RPMI7951 (cell line): ENCODE measurements around the gene PDZD2. TPM values are rescaled to one million over a fixed set of nuclear protein-coding genes. Genes with fewer than 3 reads are reported as not detected.
"Not testable (repeated sequence)": the region's sequence is repeated elsewhere in the genome, so short reads cannot be mapped to it uniquely, and the experiment has no call there.

Experiments used
- DNase-seq: peaks from one replicate; pipeline ENCODE4 v3.0.0-alpha.2; 2012; ENCODE audit warnings: low read depth
- total RNA-seq: library from RNA; depleted of rRNA; stranded (reverse); fragments of >200 nt; shearing (Covaris generic); gene quantifications from 2 replicates; pipeline ENCODE4 v1.2.3, GENCODE V29; 2014

The PDZD2 gene
- total RNA-seq, 1 experiment from 2014 or later = under 0.01 TPM

DNA sequence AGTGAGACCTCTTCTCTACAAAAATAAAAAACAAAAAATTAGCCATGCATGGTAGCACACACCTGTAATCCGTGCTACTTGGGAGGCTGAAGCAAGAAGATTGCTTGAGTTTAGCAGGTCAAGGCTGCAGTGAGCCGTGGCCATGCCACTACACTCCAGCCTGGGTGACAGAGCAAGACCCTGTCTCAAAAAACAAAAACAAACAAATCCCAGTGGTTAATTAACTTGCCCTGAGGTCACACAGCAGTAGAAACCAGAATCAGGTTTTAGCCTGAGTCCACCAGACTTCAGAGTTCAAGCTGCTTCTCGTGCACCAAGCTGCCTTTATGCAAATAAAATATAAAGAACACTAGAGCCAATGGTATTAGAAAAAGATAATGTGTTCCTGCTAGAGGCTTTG lies 365.5 kb downstream of the PDZD2 start:
- DNase-seq = no peak

DNA sequence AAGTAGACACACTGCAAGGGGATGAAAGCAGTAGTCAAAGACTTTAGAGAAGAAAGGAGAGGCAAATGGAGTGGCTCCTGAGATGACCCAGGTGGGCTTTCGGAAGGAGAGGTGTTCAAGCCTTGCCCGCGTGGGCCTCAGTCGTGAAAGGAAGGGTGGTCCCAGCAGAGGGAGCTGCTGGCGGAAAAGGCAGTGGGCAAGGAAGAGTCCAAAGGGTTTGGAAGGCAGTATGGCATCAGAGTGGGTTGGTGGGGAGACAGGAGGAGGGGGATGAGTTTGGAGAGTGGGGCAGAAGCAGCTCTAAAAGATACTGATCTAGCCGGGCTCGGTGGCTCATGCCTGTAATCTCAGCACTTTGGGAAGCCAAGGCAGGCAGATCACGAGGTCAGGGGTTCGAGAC lies 369.8 kb downstream of the PDZD2 start:
- DNase-seq = no peak

DNA sequence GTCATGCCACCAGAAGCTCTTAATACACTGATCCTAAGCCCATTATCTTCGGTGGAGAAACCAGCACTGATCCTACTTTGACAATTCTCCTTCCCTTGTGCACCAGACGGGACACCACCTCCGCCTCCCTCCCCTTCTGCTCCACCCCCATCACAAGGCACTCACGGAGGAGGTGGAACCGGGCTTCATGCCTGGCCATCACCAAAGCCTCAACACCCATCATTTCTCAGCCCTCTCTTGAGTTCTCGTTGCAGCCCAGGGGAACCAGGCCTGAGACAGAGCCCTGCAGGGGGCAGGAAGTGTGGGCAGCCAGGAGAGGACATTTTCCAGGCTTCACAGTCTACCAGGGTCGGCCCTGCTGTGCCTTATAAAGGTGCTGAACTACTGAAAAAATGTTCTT lies 374.7 kb downstream of the PDZD2 start:
- DNase-seq = no peak

DNA sequence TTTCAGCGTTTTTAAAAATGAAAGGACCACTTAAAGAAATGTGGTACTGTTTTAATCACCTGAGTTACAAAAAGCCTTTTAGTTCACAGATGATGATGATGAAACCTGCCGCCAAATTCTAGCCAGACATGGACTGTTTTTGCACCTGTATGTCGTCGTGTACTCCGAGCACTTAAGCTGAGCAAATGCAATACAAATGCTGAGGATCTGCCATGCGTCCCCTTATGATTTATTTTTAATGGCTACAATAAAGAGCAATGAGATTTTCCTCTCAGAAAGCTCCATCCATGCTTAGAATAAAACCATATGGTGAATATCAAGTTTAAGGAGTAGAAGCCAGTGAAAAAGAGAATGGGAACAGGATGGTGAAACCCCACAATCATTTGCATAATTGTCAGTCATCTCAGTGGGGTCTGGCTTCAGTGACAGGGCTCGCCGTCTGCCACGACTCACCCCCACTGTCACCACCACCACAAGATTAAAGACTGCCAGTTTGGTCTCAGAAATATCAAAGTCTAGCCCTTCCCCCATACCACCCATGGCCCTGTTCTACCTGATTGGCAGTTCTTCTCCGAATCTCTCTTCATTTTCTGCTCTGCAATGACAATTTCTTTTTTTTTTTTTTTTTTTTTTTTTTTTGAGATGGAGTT lies 375.3 kb downstream of the PDZD2 start:
- no peak for DNase-seq

DNA sequence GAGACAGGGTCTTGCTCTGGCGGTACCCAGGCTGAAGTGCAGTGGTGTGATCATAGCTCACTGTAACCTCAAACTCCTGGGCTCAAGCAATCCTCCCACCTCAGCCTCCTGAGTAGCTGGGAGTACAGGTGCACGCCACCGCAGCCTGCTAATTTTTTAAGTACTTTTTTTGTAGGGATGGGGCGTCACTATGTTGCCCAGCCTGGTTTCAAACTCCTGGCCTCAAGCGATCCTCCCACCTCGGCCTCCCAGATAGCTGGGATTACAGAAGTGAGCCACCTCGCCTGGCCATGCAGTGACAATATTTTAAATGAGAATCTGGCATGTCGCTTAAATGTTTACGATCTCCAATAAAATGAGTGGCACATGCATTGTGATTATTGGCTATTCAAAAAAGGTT lies 376.3 kb downstream of the PDZD2 start:
- not testable (repeated sequence) for DNase-seq

DNA sequence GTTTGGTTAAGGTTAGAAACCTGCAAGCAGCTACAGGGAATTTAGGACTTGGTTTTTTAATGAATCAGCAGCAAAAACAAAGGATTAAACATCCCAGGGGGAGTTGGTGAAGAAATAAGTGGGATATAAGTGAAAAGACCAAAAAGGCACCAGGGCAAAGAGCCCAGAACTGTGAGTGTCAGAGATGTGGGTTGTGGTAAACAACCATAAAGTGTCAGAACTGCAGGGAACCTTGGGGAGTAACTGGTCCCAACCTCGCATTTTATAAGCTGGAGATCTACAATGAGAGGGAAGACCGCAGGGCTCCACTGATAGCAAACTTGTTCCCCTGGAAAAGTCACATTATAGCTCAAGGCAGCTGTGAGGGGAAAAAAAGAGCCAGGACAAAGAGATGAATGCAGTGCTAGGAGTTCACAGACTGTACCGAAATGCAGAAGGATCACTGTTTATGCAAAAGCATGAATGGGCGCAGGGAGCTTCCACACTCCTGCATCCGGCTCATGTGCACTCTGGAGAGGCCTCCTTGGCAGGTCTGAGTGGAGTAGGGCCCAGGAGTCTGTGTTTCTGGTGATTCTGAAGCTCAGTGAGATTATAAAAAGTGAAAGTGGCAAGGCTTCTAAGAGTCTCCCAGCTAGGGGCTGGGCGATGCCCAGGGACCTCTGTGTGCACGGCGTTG lies 378.9 kb downstream of the PDZD2 start:
- no peak for DNase-seq

DNA sequence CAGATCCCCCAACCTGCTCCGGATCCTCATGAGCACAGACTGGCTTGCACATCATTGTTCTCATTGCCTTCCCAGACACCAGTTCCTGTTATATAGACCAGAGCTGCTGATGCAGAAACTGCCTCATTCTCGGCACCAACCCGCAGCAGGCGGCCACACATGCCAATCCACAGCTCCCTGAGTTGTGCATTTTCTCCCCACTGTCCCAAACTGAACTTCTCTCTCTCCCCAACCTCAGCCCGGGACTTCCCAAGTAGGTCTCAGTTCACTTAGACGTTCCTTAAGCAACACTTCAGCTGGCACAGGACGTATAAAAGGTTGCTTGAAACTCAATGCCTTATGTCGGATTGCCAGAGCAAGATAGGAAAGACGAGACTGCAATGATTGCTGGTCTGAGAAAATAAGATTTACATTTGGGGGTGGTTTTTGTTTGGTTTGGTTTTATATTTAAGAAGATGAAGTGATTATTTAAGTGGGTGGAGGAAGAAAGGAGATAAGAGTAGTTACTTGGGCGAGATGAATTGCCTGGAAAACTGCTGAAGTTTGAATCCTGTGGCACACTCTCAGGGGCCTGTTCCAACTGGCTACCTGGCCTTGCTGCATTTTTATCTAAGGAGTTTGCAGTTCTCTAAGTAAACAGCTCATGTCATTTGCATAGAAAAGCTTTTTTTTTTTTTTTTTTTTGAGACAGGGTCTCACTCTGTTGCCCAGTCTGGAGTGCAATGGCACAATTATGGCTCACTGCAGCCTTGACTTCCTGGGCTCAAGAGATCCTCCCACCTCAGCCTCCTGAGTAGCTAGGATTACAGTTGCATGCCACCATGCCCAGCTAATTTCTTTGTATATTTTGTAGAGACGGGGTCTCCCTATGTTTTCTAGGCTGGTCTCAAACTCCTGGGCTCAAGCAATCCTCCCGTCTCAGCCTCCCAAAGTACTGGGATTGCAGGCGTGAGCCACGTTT lies 379.8 kb downstream of the PDZD2 start:
- DNase-seq = no peak

DNA sequence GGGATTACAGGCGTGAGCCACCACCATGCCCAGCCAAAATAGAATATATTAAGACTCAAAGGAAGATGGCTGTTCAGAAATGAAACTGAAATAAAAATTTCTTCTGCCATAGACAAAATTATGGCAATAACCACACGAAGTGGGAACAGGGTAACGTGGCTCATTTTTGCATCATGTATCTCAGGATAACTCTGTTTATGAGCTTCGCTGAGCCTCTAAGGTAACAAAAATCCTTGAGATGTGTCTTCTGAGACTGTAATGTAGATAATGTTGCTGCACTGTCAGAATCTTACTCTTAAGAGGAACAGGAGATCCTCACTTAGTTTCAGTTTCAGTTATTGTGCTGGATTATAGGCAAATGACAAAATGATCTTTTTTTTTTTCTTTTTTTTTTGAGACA lies 381.3 kb downstream of the PDZD2 start:
- no peak for DNase-seq

DNA sequence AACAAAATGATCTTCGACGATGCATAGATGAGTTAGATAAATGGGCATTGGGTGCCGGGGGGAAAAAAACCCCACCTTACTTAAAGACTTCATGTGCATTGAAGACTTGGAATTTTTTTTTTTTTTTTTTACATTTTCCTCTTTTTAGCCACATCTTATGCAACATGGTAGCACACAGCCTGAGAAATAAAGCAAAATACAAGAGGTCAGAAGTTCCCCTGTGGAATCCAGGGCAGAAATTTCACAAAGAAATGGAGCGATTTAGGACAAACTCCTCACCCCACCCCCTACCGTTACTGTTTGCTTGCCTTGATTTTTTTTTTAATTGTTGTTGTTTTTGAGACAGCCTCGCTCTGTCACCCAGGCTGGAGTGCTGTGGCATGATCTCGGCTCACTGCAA lies 382.0 kb downstream of the PDZD2 start:
- no peak for DNase-seq

DNA sequence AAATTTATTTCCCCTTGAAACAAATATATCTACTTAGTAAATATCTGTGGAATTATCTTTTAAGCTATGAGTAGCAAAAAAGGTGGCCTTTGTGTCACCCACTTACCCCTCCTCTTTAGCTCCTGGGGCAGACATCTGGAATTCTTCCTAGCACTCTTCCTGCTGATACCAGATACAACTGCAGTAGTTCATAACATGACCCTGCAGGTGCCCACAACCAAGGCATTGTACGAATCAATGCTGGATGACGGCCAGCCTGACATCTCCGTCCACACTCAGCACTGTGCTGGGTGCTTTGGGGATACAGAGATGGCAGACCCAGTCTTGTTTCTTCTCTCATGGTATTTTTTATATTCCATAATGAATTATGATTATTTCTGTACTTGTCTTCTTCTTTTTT lies 382.8 kb downstream of the PDZD2 start:
- no peak for DNase-seq

DNA sequence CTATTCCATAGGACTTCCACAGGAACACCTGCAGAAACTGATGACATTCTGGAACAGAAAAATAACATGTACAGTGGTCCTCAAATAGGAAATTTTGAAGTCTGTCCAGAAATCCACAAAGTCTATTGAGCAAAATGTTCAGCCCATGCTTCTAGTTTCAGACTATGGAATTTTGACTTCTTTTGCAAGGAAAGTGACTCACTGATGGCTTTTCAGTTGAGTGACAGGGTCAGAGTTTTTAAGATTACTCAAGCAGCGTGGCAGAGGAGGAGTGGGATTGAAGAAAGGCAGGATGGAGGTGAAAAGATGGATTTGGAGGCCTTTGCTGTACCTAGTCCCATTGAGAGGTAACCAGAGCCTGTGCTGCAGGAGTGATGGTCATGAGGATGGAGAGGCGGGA lies 383.7 kb downstream of the PDZD2 start:
- no peak for DNase-seq

DNA sequence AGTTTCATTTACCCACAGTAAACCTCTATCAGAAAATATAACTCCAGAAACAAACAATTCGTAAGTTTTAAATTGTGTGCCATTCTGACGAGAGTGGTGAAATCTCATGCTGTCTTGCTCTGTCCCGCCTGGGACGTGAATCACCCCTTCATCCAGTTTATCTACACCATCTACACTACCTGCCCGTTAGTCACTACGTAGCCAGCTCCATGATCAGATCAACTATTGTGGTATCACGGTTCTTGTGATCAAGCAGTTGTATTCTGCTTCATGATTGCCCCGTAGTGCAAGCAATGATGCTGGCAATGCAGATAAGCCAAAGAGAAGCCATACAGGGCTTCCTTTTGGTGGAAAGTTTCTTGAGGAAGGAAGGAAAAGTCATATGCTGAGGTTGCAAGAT lies 384.9 kb downstream of the PDZD2 start:
- no peak for DNase-seq

DNA sequence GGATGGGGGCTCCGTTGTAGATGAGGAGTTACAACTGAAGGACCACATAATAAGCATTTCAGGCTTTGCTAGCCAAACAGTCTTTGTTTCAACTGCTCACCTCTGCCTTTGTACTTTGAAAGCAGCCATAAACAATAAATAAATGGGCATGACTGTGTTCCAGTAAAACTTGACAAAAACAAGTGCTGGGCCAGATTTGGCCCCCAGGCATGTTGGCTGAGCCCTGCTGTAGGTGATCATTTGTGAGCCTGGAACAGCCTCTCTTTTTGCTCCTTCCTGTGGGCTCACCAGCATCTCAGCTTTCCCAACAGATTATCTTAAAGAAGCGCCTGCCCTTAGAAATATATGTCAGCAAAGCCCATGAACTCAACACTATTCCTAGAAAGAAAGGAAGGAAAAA lies 385.8 kb downstream of the PDZD2 start:
- no peak for DNase-seq

DNA sequence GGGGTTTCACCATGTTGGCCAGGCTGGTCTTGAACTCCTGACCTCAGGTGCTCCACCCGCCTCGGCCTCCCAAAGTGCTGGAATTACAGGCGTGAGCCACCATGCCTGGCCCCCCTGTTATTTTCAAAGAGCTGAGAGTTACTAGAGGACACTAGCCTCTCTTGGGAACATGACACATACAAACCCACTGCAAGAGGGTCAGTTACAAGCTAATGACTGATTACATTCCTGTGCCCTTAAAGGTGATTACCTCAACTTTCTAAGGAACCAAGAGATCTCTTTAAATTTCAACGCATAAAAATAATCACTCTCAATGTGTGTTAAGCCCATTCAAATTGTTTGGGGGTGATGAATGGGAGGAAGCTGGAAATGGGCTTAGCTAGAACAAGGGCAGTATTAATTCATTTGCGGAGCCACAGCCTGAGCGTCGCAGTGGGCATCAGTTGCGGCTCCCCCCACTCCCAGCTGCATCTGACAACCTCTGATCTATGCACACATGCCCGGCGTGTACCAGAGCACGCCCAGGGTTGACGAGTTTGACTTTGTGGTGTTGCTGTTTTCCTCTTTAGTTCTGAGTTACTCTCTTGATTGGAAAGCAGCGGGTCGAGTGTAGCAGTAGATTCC lies 388.3 kb downstream of the PDZD2 start:
- peak; percentile 51 for DNase-seq

DNA sequence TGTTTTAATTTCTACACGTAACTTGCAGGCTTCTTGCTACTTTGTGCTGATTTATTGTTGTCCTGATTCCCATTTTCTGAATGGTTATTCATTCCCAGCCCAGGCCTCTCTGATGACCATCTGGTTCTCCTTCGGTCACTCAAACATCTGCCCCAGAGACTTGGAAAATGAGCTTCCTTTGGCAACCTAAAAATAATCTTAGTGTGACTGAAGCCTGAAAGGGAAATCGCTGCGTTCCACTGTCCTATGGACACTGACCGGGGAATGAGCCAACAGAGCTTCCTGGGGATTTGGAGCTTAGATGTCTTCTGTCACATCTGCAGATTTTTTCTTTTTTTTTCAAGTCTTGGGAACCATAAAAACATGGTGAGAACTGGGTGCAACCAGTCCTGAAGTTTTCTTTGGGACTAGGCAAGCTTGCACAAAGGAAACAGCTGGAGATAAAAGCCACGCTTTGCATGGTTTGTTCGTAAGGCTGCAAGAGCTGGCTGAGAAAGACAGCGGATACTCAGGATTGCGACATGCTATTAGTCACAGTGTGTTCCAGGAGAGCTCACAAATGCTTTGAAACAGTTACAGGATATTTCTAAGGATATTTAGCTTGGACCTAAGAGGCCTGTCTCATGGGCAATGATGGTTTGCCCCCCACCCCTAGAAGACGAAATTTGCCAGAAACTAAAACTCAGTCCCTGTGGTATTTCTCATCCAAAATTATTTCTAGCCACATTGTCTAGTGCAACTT lies 389.0 kb downstream of the PDZD2 start:
- peak; percentile 96 for DNase-seq

DNA sequence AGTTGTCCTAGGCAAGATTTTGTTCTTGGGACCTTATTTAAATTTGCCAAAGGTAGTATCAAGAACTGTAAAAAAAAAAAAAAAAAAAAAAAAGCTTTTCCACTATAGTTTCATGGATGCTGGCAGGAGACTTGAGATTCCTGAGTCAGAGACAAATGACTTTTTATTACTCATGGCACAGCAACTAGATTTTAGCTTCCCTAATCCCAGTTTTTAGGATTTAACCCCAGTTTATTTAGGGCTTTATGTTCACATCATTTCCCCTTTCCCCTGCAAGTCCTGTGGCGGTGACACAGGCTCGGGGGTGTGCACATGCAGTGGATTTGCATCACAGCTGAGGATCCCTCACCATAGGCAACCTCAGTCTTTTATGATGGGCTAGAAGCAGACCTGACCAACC lies 390.3 kb downstream of the PDZD2 start:
- DNase-seq = peak; percentile 54

DNA sequence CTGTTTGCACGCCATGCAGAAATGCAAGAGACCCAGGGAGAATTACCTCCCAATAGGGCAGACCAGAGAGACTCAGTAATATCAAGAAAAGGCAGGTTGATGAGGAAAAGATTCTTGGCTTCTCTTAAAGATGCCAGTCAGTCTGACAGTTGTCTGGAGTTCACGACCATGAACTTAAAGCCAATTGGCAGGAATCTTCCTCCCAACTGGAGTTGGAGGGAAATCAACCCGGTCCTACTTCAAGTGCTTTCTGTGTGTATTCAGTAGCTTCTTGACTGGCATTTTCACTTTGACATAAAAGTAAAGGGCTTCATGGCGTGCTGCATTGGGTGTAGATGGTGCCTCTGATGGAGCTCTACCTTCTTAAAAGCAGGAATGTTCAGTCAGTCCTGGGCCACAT lies 390.9 kb downstream of the PDZD2 start:
- DNase-seq = no peak

DNA sequence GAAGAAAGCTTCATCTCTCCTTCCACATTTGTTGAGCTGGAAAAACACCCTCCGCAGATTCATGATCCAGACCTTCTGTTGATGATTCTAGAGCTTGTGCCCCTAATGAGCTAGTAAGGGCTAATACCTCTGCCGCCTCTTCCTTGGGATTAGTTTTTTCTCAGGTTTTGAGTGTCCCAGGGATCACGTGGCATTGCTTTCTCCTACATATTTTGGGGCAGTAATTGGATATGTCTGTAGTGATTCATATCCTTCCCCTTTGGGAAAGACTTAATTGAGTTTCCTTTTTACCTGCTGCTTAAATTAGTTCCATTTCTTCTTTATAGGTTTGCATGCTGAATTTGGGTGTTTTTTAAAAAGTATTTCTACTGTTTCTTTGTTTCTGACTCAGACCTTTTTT lies 391.3 kb downstream of the PDZD2 start:
- DNase-seq = peak; percentile 37

DNA sequence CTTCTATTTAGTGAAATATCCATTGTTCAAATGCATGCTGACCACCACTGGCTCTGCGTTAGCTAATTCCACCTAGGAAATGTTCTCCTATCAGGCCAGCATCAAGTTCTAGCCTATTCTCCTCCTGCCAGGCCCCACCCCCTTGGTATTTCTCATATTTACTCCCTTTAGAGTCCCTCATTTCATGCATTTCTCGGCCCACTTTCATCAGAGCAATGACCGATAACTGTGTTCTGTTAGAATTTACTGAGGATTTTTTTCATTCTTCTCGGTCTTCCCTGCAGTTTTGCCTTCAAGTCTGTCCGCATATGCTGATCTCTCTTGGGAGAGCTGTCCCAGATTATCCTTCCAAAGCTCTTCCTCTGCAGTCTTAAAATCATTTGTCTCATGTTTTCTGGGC lies 391.8 kb downstream of the PDZD2 start:
- no peak for DNase-seq

DNA sequence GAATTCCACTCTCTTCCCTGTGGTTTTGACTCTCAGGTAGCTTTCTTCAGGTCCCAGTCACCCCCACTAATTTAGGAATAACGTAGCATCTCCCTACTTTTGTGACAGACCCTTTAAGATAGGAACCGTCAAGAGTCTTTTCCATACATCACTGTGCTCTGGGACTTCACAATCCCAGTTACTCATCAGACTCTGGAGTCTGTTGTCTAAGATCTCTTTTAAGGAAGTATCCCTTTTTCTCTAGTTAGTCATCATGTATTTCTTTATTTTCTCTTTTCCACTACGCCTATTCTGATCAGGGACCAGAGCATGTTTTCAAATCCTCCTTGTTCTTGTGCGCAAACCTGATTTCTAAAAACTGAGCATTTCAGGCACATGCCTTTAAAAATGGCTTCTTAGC lies 392.2 kb downstream of the PDZD2 start:
- DNase-seq = peak; percentile 28

DNA sequence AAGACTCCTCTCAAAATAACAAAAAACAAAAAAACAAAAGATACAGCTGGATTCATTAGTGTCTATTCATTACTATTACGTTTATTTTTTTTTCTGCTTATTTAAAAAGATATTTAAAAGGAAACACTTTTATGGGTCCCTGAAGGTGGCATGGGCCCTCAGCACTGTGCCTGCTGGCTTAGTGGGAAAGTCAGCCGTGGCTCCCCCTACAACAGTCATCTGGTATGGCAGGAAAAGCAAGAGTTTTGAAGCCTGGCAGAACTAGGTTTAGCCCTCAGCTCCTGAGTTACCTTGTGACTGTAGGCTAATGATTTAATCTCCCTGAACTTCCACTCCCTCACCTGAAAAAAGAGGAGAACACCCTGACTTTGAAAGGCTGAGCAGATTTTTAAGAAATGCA lies 399.6 kb downstream of the PDZD2 start:
- no peak for DNase-seq

DNA sequence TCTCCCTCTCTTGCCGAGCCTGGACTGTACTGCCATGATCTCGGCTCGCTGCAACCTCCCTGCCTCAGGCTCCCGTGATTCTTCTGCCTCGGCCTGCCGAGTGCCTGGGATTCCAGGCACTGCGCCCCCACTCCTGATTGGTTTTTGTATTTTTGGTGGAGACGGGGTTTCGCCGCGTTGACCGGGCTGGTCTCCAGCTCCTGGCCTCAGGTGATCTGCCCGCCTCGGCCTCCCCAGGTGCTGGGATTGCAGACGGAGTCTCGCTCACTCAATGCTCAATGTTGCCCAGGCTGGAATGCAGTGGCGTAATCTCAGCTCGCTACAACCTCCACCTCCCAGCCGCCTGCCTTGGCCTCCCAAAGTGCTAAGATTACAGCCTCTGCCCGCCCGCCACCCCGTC lies 400.2 kb downstream of the PDZD2 start:
- not testable (repeated sequence) for DNase-seq
